Measurements from ENCODE around the gene ZNF398. TPM values are rescaled to one million over a fixed set of nuclear protein-coding genes. Genes with fewer than 3 reads are reported as not detected.

The ZNF398 gene
- 14.4 TPM for total RNA-seq
- 10 to 100 TPM in 2 of 4 donors, 1 to 10 TPM in 2; 5.5 to 13.4 (median 10.4) TPM for polyA plus RNA-seq

- Histone ChIP-seq H3K27me3 (ENCODE audit: control insufficient read depth, insufficient read depth, low read length) (no peaks in the 10 kb centered on the region), H3K4me1 (ENCODE audit: control insufficient read depth, insufficient read depth, low read length, poor library complexity, severe bottlenecking) (peaks cover 24% of the 10 kb centered on the region), H3K36me3 (ENCODE audit: control insufficient read depth, insufficient read depth, low read length) (no peaks in the 10 kb centered on the region), H3K27ac (ENCODE audit: insufficient read depth, low read length, poor library complexity, severe bottlenecking) (peak within 1 kb of the TSS; percentile 82), H3K9me3 (ENCODE audit: control insufficient read depth in 2 of 2, low read length in 2 of 2) (no peaks in the 10 kb centered on the region), H3K4me3 (ENCODE audit: low read depth, low read length) (peak within 1 kb of the TSS; percentile 86)
- DNase-seq (peak; percentile 71 to 84 (median 83)), ATAC-seq (ENCODE audit: low read depth in 2 of 2) (peak; percentile 85 to 88)
- H3K9me3 Mint-ChIP-seq: no peaks in the 10 kb centered on the region
- no peaks in the 10 kb centered on the region for H3K27me3 Mint-ChIP-seq
- peak within 1 kb of the TSS; percentile 89 to 99 (median 92) for H3K4me3 Mint-ChIP-seq
- H3K27ac Mint-ChIP-seq: peak within 1 kb of the TSS; percentile 78 to 97 (median 93)
- H3K4me1 Mint-ChIP-seq: peaks cover 9 to 40% (median 29%) of the 10 kb centered on the region in 4 donors
- peaks cover 4% of the 10 kb centered on the region for H3K36me3 Mint-ChIP-seq
Observed at GRCh38 chr7:149147072-149147751, at the start of gene ZNF398. ZNF398 (plus strand) TSS chr7:149147453; CDS start chr7:149147743, 290 bp downstream.

GRCh38 chr7:149099058-149099457, 48.2 kb upstream of the ZNF398 start:
- Histone ChIP-seq H3K4me3 (ENCODE audit: low read depth, low read length) (no peak overlapping the region), H3K4me1 (ENCODE audit: control insufficient read depth, insufficient read depth, low read length, poor library complexity, severe bottlenecking) (no peaks in the 10 kb centered on the region), H3K9me3 (ENCODE audit: control insufficient read depth in 2 of 2, low read length in 2 of 2) (no peaks in the 10 kb centered on the region), H3K27me3 (ENCODE audit: control insufficient read depth, insufficient read depth, low read length) (no peaks in the 10 kb centered on the region), H3K27ac (ENCODE audit: insufficient read depth, low read length, poor library complexity, severe bottlenecking) (no peak overlapping the region), H3K36me3 (ENCODE audit: control insufficient read depth, insufficient read depth, low read length) (no peaks in the 10 kb centered on the region)
- no peaks in the 10 kb centered on the region for H3K27me3 Mint-ChIP-seq
- ATAC-seq (ENCODE audit: low read depth in 2 of 2) (no peak), DNase-seq (no peak)
- peaks cover 4% of the 10 kb centered on the region for H3K36me3 Mint-ChIP-seq
- H3K27ac Mint-ChIP-seq: no peak overlapping the region
- H3K4me3 Mint-ChIP-seq: no peak overlapping the region
- H3K9me3 Mint-ChIP-seq: no peaks in the 10 kb centered on the region
- H3K4me1 Mint-ChIP-seq: peaks cover 0 to 3% (median 0%) of the 10 kb centered on the region in 4 donors

GRCh38 chr7:149100821-149101220, 46.4 kb upstream of the ZNF398 start:
- no peak for DNase-seq
- no peaks in the 10 kb centered on the region for H3K9me3 ChIP-seq (ENCODE audit: control insufficient read depth in 2 of 2, low read length in 2 of 2)
- Mint-ChIP-seq H3K36me3 (peaks cover 4% of the 10 kb centered on the region), H3K27ac (no peak overlapping the region), H3K4me3 (no peak overlapping the region), H3K27me3 (no peaks in the 10 kb centered on the region), H3K4me1 (peaks cover 0 to 3% (median 0%) of the 10 kb centered on the region in 4 donors), H3K9me3 (no peaks in the 10 kb centered on the region)
- no peak overlapping the region for H3K27ac ChIP-seq (ENCODE audit: insufficient read depth, low read length, poor library complexity, severe bottlenecking)
- no peaks in the 10 kb centered on the region for H3K36me3 ChIP-seq (ENCODE audit: control insufficient read depth, insufficient read depth, low read length)
- no peaks in the 10 kb centered on the region for H3K27me3 ChIP-seq (ENCODE audit: control insufficient read depth, insufficient read depth, low read length)
- no peaks in the 10 kb centered on the region for H3K4me1 ChIP-seq (ENCODE audit: control insufficient read depth, insufficient read depth, low read length, poor library complexity, severe bottlenecking)
- no peak for ATAC-seq (ENCODE audit: low read depth in 2 of 2)
- no peak overlapping the region for H3K4me3 ChIP-seq (ENCODE audit: low read depth, low read length)

GRCh38 chr7:149102666-149103065, 44.6 kb upstream of the ZNF398 start:
- Mint-ChIP-seq H3K27ac (no peak overlapping the region), H3K9me3 (no peaks in the 10 kb centered on the region), H3K27me3 (no peaks in the 10 kb centered on the region), H3K4me1 (peaks cover 0 to 3% (median 0%) of the 10 kb centered on the region in 4 donors), H3K4me3 (no peak overlapping the region), H3K36me3 (peaks cover 4% of the 10 kb centered on the region)
- DNase-seq (no peak), ATAC-seq (ENCODE audit: low read depth in 2 of 2) (no peak)
- Histone ChIP-seq H3K27ac (ENCODE audit: insufficient read depth, low read length, poor library complexity, severe bottlenecking) (no peak overlapping the region), H3K4me3 (ENCODE audit: low read depth, low read length) (no peak overlapping the region), H3K36me3 (ENCODE audit: control insufficient read depth, insufficient read depth, low read length) (no peaks in the 10 kb centered on the region), H3K9me3 (ENCODE audit: control insufficient read depth in 2 of 2, low read length in 2 of 2) (no peaks in the 10 kb centered on the region), H3K4me1 (ENCODE audit: control insufficient read depth, insufficient read depth, low read length, poor library complexity, severe bottlenecking) (no peaks in the 10 kb centered on the region), H3K27me3 (ENCODE audit: control insufficient read depth, insufficient read depth, low read length) (no peaks in the 10 kb centered on the region)

GRCh38 chr7:149103424-149103823, 43.8 kb upstream of the ZNF398 start:
- DNase-seq: no peak
- Mint-ChIP-seq H3K4me3 (no peak overlapping the region), H3K9me3 (no peaks in the 10 kb centered on the region), H3K27me3 (no peaks in the 10 kb centered on the region), H3K36me3 (peaks cover 4% of the 10 kb centered on the region), H3K27ac (no peak overlapping the region), H3K4me1 (peaks cover 0 to 3% (median 0%) of the 10 kb centered on the region in 4 donors)
- Histone ChIP-seq H3K36me3 (ENCODE audit: control insufficient read depth, insufficient read depth, low read length) (no peaks in the 10 kb centered on the region), H3K27me3 (ENCODE audit: control insufficient read depth, insufficient read depth, low read length) (no peaks in the 10 kb centered on the region), H3K27ac (ENCODE audit: insufficient read depth, low read length, poor library complexity, severe bottlenecking) (no peak overlapping the region), H3K9me3 (ENCODE audit: control insufficient read depth in 2 of 2, low read length in 2 of 2) (no peaks in the 10 kb centered on the region), H3K4me1 (ENCODE audit: control insufficient read depth, insufficient read depth, low read length, poor library complexity, severe bottlenecking) (no peaks in the 10 kb centered on the region), H3K4me3 (ENCODE audit: low read depth, low read length) (no peak overlapping the region)
- ATAC-seq (ENCODE audit: low read depth in 2 of 2): no peak

- Histone ChIP-seq H3K36me3 (ENCODE audit: control insufficient read depth, insufficient read depth, low read length) (no peaks in the 10 kb centered on the region), H3K9me3 (ENCODE audit: control insufficient read depth in 2 of 2, low read length in 2 of 2) (no peaks in the 10 kb centered on the region), H3K27ac (ENCODE audit: insufficient read depth, low read length, poor library complexity, severe bottlenecking) (no peak overlapping the region), H3K27me3 (ENCODE audit: control insufficient read depth, insufficient read depth, low read length) (no peaks in the 10 kb centered on the region), H3K4me1 (ENCODE audit: control insufficient read depth, insufficient read depth, low read length, poor library complexity, severe bottlenecking) (no peaks in the 10 kb centered on the region), H3K4me3 (ENCODE audit: low read depth, low read length) (no peak overlapping the region)
- H3K27ac Mint-ChIP-seq: no peak overlapping the region
- DNase-seq (no peak), ATAC-seq (ENCODE audit: low read depth in 2 of 2) (no peak)
- H3K36me3 Mint-ChIP-seq: peaks cover 4% of the 10 kb centered on the region
- no peaks in the 10 kb centered on the region for H3K27me3 Mint-ChIP-seq
- H3K4me3 Mint-ChIP-seq: no peak overlapping the region
- no peaks in the 10 kb centered on the region for H3K9me3 Mint-ChIP-seq
- H3K4me1 Mint-ChIP-seq: peaks cover 0 to 3% (median 0%) of the 10 kb centered on the region in 4 donors
Observed at GRCh38 chr7:149104214-149104613, 43.0 kb upstream of the ZNF398 start.

GRCh38 chr7:149104749-149105148, 42.5 kb upstream of the ZNF398 start:
- Histone ChIP-seq H3K27me3 (ENCODE audit: control insufficient read depth, insufficient read depth, low read length) (no peaks in the 10 kb centered on the region), H3K36me3 (ENCODE audit: control insufficient read depth, insufficient read depth, low read length) (no peaks in the 10 kb centered on the region), H3K4me1 (ENCODE audit: control insufficient read depth, insufficient read depth, low read length, poor library complexity, severe bottlenecking) (no peaks in the 10 kb centered on the region), H3K9me3 (ENCODE audit: control insufficient read depth in 2 of 2, low read length in 2 of 2) (no peaks in the 10 kb centered on the region), H3K4me3 (ENCODE audit: low read depth, low read length) (no peak overlapping the region), H3K27ac (ENCODE audit: insufficient read depth, low read length, poor library complexity, severe bottlenecking) (no peak overlapping the region)
- H3K36me3 Mint-ChIP-seq: peaks cover 4% of the 10 kb centered on the region
- no peak overlapping the region for H3K27ac Mint-ChIP-seq
- H3K27me3 Mint-ChIP-seq: no peaks in the 10 kb centered on the region
- H3K9me3 Mint-ChIP-seq: no peaks in the 10 kb centered on the region
- DNase-seq: no peak
- H3K4me3 Mint-ChIP-seq: no peak overlapping the region
- ATAC-seq (ENCODE audit: low read depth in 2 of 2): no peak
- H3K4me1 Mint-ChIP-seq: peaks cover 0 to 3% (median 0%) of the 10 kb centered on the region in 4 donors

- no peaks in the 10 kb centered on the region for H3K36me3 ChIP-seq (ENCODE audit: control insufficient read depth, insufficient read depth, low read length)
- Mint-ChIP-seq H3K27ac (no peak overlapping the region), H3K27me3 (no peaks in the 10 kb centered on the region), H3K4me1 (no peaks in the 10 kb centered on the region), H3K9me3 (no peaks in the 10 kb centered on the region), H3K4me3 (no peak overlapping the region), H3K36me3 (peaks cover 6% of the 10 kb centered on the region)
- DNase-seq (no peak), ATAC-seq (ENCODE audit: low read depth in 2 of 2) (no peak)
- no peaks in the 10 kb centered on the region for H3K4me1 ChIP-seq (ENCODE audit: control insufficient read depth, insufficient read depth, low read length, poor library complexity, severe bottlenecking)
- H3K4me3 ChIP-seq (ENCODE audit: low read depth, low read length): no peak overlapping the region
- no peaks in the 10 kb centered on the region for H3K27me3 ChIP-seq (ENCODE audit: control insufficient read depth, insufficient read depth, low read length)
- H3K27ac ChIP-seq (ENCODE audit: insufficient read depth, low read length, poor library complexity, severe bottlenecking): no peak overlapping the region
- no peaks in the 10 kb centered on the region for H3K9me3 ChIP-seq (ENCODE audit: control insufficient read depth in 2 of 2, low read length in 2 of 2)
Observed at GRCh38 chr7:149109969-149110368, 37.3 kb upstream of the ZNF398 start.
